ENCODE measurements around the gene C2CD2.

The C2CD2 gene

GRCh38 chr21:41865002-41865777 lies 88.6 kb downstream of the C2CD2 start:
- DNase-seq (ENCODE audit: low spot score): no peak

- no peak for DNase-seq (ENCODE audit: low spot score)
These were observed 89.4 kb downstream of the C2CD2 start for GRCh38 chr21:41864311-41865001.

- no peak for DNase-seq (ENCODE audit: low spot score)
These were observed 90.4 kb downstream of the C2CD2 start for GRCh38 chr21:41863439-41863740.

GRCh38 chr21:41861987-41862386 lies 91.8 kb downstream of the C2CD2 start:
- no peak for DNase-seq (ENCODE audit: low spot score)

- no peak for DNase-seq (ENCODE audit: low spot score)
These were observed 92.6 kb downstream of the C2CD2 start for GRCh38 chr21:41861255-41861654.

GRCh38 chr21:41859297-41859980 lies 94.4 kb downstream of the C2CD2 start:
- no peak for DNase-seq (ENCODE audit: low spot score)

GRCh38 chr21:41858466-41859296 lies 95.1 kb downstream of the C2CD2 start:
- DNase-seq (ENCODE audit: low spot score): no peak

- DNase-seq (ENCODE audit: low spot score): no peak
These were observed 96.0 kb downstream of the C2CD2 start for GRCh38 chr21:41857771-41858300.

GRCh38 chr21:41856572-41856971 lies 97.2 kb downstream of the C2CD2 start:
- no peak for DNase-seq (ENCODE audit: low spot score)

GRCh38 chr21:41854426-41854995 lies 99.3 kb downstream of the C2CD2 start:
- no peak for DNase-seq (ENCODE audit: low spot score)

GRCh38 chr21:41852929-41853320 lies 100.9 kb downstream of the C2CD2 start:
- no peak for DNase-seq (ENCODE audit: low spot score)

GRCh38 chr21:41852151-41852928 lies 101.5 kb downstream of the C2CD2 start:
- DNase-seq (ENCODE audit: low spot score): no peak

- no peak for DNase-seq (ENCODE audit: low spot score)
These were observed 102.6 kb downstream of the C2CD2 start for GRCh38 chr21:41851090-41851790.

- DNase-seq (ENCODE audit: low spot score): no peak
These were observed 103.7 kb downstream of the C2CD2 start for GRCh38 chr21:41850085-41850484.

GRCh38 chr21:41848958-41849580 lies 104.7 kb downstream of the C2CD2 start:
- DNase-seq (ENCODE audit: low spot score): no peak

- no peak for DNase-seq (ENCODE audit: low spot score)
These were observed 105.3 kb downstream of the C2CD2 start for GRCh38 chr21:41848533-41848932.

- no peak for DNase-seq (ENCODE audit: low spot score)
These were observed 106.6 kb downstream of the C2CD2 start for GRCh38 chr21:41847066-41847804.

- DNase-seq (ENCODE audit: low spot score): no peak
These were observed 107.3 kb downstream of the C2CD2 start for GRCh38 chr21:41846536-41846935.

- no peak for DNase-seq (ENCODE audit: low spot score)
These were observed 107.8 kb downstream of the C2CD2 start for GRCh38 chr21:41846033-41846317.
